22Rv1 (cell line): Measurements from ENCODE around the gene SETDB1.

ENCODE experiments used
- H3K27ac ChIP-seq: fragments of 450-650 bp; 2 replicates; pipeline ENCODE4 v1.5.1; 2017
- CTCF ChIP-seq: fragments of 450-650 bp; IDR thresholded peaks from 2 replicates; pipeline ENCODE4 v1.5.1; 2017; ENCODE audit warnings: mild to moderate bottlenecking
- ZFX ChIP-seq: fragments of 450-650 bp; IDR thresholded peaks from 2 replicates; pipeline ENCODE4 v1.6.1; 2017; ENCODE audit warnings: antibody characterized with exemption, borderline replicate concordance

SETDB1 gene

DNA sequence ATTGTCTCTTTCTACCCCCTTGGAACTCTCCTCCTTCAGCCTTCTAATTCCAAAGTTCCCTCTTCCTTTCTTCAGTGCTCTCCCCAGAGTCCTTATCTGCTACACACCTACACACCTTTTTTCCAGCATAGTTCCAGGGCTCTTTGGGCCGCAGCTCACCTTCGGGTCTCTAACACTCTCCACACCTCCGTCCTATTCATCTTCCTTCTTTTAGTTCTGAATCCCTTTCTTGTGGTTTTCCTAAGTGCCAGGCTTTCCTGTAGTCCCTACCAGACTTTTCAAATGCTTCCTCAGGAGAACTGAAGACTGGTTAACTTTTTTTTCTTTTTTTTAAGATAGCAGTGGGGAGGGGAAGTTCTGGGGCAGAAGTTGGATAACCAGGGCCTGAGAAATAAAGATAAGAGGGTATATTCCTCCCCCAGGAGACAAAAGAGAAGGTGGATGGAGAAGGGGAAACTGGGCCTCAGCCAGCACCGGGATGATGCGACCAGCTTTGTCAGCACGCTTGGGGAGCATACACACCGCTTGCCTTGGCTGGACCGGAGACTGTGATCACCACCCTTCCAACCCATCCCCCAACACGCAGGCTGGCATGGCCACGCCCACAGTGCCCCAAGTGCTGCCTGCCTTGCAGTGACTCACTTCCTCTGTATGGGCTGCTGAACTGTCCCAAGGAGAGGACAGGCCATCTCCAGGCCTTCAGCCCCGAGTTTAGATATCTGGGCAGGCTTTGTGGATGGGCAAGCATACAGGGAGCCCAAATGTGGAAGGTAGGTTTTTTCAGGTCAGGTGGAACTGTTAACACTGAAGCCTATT is 50.9 kb downstream of the SETDB1 start:
- TF ChIP-seq ZFX, result no peak
- TF ChIP-seq CTCF, result no peak
- peak overlapping the region; percentile 43; the same call in 1 of the 2 replicates for H3K27ac ChIP-seq

- H3K27ac ChIP-seq, result no peak overlapping the region; the same call in 1 of the 2 replicates
Measured at GRCh38 chr1:150979092-150980056, 53.2 kb downstream of the SETDB1 start.

GRCh38 chr1:150981177-150981804 is 55.1 kb downstream of the SETDB1 start:
- no peak for TF ChIP-seq ZFX
- no peak for TF ChIP-seq CTCF
- peak overlapping the region; percentile 48 for H3K27ac ChIP-seq

More at GRCh38 chr1:150979092-150980056, 53.2 kb downstream of the SETDB1 start:
- TF ChIP-seq ZFX, result no peak
- peak; percentile 100 for TF ChIP-seq CTCF

DNA sequence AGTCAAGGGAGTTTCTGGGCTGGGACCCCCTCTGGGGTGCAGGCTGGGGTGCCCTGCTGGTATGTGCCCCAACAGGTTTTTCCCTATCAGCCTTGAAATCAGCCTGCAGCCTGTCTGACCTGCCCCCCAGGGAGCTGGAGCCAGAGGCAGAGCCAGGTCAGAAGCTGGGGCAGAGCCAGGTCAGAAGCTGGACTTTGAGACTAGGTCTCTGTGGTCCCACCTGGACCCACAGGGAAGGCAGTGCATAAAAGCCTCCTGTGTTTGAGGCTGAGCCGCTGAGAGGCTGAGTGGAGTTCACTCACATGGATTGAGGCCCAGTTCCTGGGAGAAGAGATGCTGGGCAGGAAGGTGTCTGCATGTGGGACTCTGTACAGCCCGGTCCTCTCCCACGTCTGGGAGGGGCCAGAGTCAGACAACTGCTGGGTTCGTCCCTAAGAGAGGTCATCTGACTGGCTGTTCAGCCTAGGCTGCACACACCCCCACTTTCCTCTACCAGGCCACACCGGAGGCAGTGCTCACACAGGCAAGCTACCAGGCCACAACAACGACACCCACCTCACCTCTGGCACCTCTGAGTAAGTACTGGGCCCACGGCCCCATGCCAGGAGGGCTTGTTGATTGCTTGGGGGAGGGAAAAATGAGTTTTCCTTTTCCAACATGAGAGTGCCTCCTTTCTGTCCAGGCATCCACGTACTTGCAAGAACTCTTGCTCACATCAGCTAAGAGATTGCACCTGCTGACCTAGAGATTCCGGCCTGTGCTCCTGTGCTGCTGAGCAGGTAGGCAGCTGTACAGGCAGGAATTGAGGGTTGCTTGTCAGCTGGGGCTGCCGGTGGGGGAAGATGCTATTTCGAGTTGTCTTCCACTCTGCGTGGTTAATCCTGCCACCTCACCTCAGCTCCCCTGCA is 55.9 kb downstream of the SETDB1 start, which contains the start of gene ANXA9:
Gene ANXA9 (plus strand): TSS at position 488 of the 908 bp plus-strand sequence. CDS start 814 bp downstream, outside the sequence.
- TF ChIP-seq ZFX (no peak), CTCF (no peak)
- peak within 1 kb of the TSS; percentile 48 for H3K27ac ChIP-seq

GRCh38 chr1:150985179-150985825 is 59.1 kb downstream of the SETDB1 start:
- no peak for TF ChIP-seq ZFX
- TF ChIP-seq CTCF, result no peak
- no peak overlapping the region for H3K27ac ChIP-seq

GRCh38 chr1:150987924-150988323 is 61.8 kb downstream of the SETDB1 start:
- no peak for TF ChIP-seq ZFX
- no peak overlapping the region for H3K27ac ChIP-seq
